Neural progenitor cell (in vitro differentiated cells): ENCODE results near the gene HRC. TPM values are rescaled to one million over a fixed set of nuclear protein-coding genes. Genes with fewer than 3 reads are reported as not detected.

Source experiments
- DNase-seq: peaks from one replicate; pipeline ENCODE4 v3.0.0-alpha.2; 2016; ENCODE audit warnings: low spot score
- H2AFZ ChIP-seq: fragments of 200-600 bp; sonication (generic); replicated peaks from 2 replicates; pipeline ENCODE4 v1.6.1; 2016; ENCODE audit warnings: antibody characterized with exemption
- H3F3A ChIP-seq: fragments of 200-600 bp; sonication (generic); 2 replicates; pipeline ENCODE4 v1.6.1; 2016; ENCODE audit warnings: antibody characterized with exemption, low read depth
- H3K27ac ChIP-seq: fragments of 200-600 bp; sonication (generic); 2 replicates; pipeline ENCODE4 v1.5.1; 2016; ENCODE audit warnings: mild to moderate bottlenecking
- H3K27me3 ChIP-seq: fragments of 200-600 bp; sonication (generic); 2 replicates; pipeline ENCODE4 v1.6.1; 2016; ENCODE audit warnings: mild to moderate bottlenecking, moderate library complexity
- H3K36me3 ChIP-seq: fragments of 200-600 bp; sonication (generic); 2 replicates; pipeline ENCODE4 v1.5.1; 2016
- H3K4me1 ChIP-seq: fragments of 200-600 bp; sonication (generic); 2 replicates; pipeline ENCODE4 v1.6.1; 2016; ENCODE audit warnings: mixed run types
- H3K4me2 ChIP-seq: fragments of 200-600 bp; sonication (generic); 2 replicates; pipeline ENCODE4 v1.6.1; 2016
- H3K4me3 ChIP-seq: fragments of 200-600 bp; sonication (generic); 2 replicates; pipeline ENCODE4 v1.5.1; 2016
- H3K79me2 ChIP-seq: fragments of 200-600 bp; sonication (generic); 2 replicates; pipeline ENCODE4 v1.6.1; 2016; ENCODE audit warnings: low read depth
- H3K9ac ChIP-seq: fragments of 200-600 bp; sonication (generic); 2 replicates; pipeline ENCODE4 v1.6.1; 2016
- H3K9me3 ChIP-seq: fragments of 200-600 bp; sonication (generic); 2 replicates; pipeline ENCODE4 v1.5.1; 2016; ENCODE audit warnings: low read depth
- H4K20me1 ChIP-seq: fragments of 200-600 bp; sonication (generic); 2 replicates; pipeline ENCODE4 v1.6.1; 2016; ENCODE audit warnings: low read depth
- H3K27ac Mint-ChIP-seq: 3 replicates; pipeline ENCODE4 v1.8.0; 2021; ENCODE audit warnings: mixed read lengths
- H3K27me3 Mint-ChIP-seq: 2 replicates; pipeline ENCODE4 v1.8.0; 2022; ENCODE audit warnings: low read depth, mild to moderate bottlenecking, inconsistent platforms, moderate library complexity, mixed read lengths; ENCODE audit not compliant: insufficient read depth
- H3K36me3 Mint-ChIP-seq: 3 replicates; pipeline ENCODE4 v1.8.0; 2021; ENCODE audit warnings: mixed read lengths
- H3K4me1 Mint-ChIP-seq: 3 replicates; pipeline ENCODE4 v1.8.0; 2021; ENCODE audit warnings: mixed read lengths
- H3K4me3 Mint-ChIP-seq: 3 replicates; pipeline ENCODE4 v1.8.0; 2021; ENCODE audit warnings: mild to moderate bottlenecking, moderate library complexity, mixed read lengths
- H3K9me3 Mint-ChIP-seq: 3 replicates; pipeline ENCODE4 v1.8.0; 2020; ENCODE audit warnings: mixed read lengths
- EZH2 ChIP-seq: fragments of 200-600 bp; sonication (generic); IDR thresholded peaks from 2 replicates; pipeline ENCODE4 v1.6.1; 2017; ENCODE audit warnings: antibody characterized with exemption, mild to moderate bottlenecking, moderate library complexity
- EZH2phosphoT487 ChIP-seq: fragments of 200-600 bp; sonication (generic); IDR thresholded peaks from 2 replicates; pipeline ENCODE4 v1.6.1; 2017; ENCODE audit warnings: antibody characterized with exemption
- total RNA-seq: library from RNA; depleted of rRNA; stranded (reverse); fragments of >200 nt; gene quantifications from 2 replicates; pipeline ENCODE4 v1.2.3, GENCODE V29; 2015; ENCODE audit warnings: low replicate concordance
- TF ChIP-seq, protein P1 (sequence below): fragments of 200-600 bp; sonication (generic); IDR thresholded peaks from 2 replicates; pipeline ENCODE4 v1.5.1; 2017; ENCODE audit warnings: antibody characterized with exemption, mild to moderate bottlenecking

HRC gene
- total RNA-seq, 1 donor from 2014 or later: not detected

DNA sequence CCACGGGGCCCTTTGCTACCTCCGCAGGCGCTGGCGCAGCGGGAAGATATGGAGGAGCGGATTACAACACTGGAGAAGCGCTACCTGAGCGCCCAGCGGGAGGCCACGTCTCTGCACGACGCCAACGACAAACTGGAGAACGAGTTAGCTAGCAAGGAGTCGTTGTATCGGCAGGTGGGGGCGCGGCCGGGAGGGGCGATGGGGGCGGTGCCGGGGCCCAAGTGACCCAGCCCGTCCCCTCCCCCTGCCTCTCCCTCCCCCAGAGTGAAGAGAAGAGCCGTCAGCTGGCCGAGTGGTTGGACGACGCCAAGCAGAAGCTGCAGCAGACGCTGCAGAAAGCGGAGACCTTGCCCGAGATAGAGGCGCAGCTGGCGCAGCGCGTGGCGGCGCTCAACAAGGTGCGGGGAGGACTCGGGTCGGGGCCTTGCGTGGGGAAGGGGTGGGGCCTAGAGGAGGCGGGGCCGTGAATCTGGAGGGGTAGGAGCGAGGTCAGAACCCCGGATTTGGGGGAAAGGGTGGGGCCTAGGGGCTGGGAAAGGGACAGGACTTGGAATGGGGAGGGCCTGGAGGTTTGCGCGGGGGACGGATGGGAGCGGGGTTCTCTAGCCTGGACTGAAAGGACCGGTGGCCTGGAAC lies 22.1 kb downstream of the HRC start:
- H3K27ac Mint-ChIP-seq: no peak overlapping the region
- Histone ChIP-seq H3K27me3 (no peaks in the 10 kb centered on the region), H3K9me3 (no peaks in the 10 kb centered on the region), H2AFZ (no peak overlapping the region), H4K20me1 (no peaks in the 10 kb centered on the region), H3K4me1 (no peaks in the 10 kb centered on the region), H3K36me3 (no peaks in the 10 kb centered on the region), H3F3A (peaks cover 28% of the 10 kb centered on the region), H3K79me2 (no peaks in the 10 kb centered on the region), H3K27ac (no peak overlapping the region), H3K4me2 (peak overlapping the region; percentile 63), H3K4me3 (peak overlapping the region; percentile 26), H3K9ac (no peak overlapping the region)
- peaks cover 16% of the 10 kb centered on the region for H3K27me3 Mint-ChIP-seq
- H3K36me3 Mint-ChIP-seq: peaks cover 23% of the 10 kb centered on the region
- no peak overlapping the region for H3K4me3 Mint-ChIP-seq
- peaks cover 1% of the 10 kb centered on the region for H3K9me3 Mint-ChIP-seq
- TF ChIP-seq, protein P1, sequence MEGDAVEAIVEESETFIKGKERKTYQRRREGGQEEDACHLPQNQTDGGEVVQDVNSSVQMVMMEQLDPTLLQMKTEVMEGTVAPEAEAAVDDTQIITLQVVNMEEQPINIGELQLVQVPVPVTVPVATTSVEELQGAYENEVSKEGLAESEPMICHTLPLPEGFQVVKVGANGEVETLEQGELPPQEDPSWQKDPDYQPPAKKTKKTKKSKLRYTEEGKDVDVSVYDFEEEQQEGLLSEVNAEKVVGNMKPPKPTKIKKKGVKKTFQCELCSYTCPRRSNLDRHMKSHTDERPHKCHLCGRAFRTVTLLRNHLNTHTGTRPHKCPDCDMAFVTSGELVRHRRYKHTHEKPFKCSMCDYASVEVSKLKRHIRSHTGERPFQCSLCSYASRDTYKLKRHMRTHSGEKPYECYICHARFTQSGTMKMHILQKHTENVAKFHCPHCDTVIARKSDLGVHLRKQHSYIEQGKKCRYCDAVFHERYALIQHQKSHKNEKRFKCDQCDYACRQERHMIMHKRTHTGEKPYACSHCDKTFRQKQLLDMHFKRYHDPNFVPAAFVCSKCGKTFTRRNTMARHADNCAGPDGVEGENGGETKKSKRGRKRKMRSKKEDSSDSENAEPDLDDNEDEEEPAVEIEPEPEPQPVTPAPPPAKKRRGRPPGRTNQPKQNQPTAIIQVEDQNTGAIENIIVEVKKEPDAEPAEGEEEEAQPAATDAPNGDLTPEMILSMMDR: no peak
- TF ChIP-seq EZH2 (no peak), EZH2phosphoT487 (no peak)
- peaks cover 14% of the 10 kb centered on the region for H3K4me1 Mint-ChIP-seq
- DNase-seq: peak; percentile 43

- Histone ChIP-seq H3K79me2 (no peaks in the 10 kb centered on the region), H2AFZ (no peak overlapping the region), H3K36me3 (no peaks in the 10 kb centered on the region), H3K27ac (no peak overlapping the region), H3F3A (peaks cover 33% of the 10 kb centered on the region), H3K9ac (no peak overlapping the region), H3K4me2 (no peak overlapping the region), H3K9me3 (no peaks in the 10 kb centered on the region), H3K4me3 (no peak overlapping the region), H4K20me1 (no peaks in the 10 kb centered on the region), H3K4me1 (no peaks in the 10 kb centered on the region), H3K27me3 (no peaks in the 10 kb centered on the region)
- H3K9me3 Mint-ChIP-seq: peaks cover 2% of the 10 kb centered on the region
- H3K4me1 Mint-ChIP-seq: peaks cover 15% of the 10 kb centered on the region
- no peak for DNase-seq
- peak overlapping the region; percentile 54 for H3K4me3 Mint-ChIP-seq
- H3K27ac Mint-ChIP-seq: no peak overlapping the region
- peaks cover 9% of the 10 kb centered on the region for H3K36me3 Mint-ChIP-seq
- TF ChIP-seq EZH2: no peak
- no peak for TF ChIP-seq EZH2phosphoT487
- TF ChIP-seq, protein P1: no peak
- peaks cover 7% of the 10 kb centered on the region for H3K27me3 Mint-ChIP-seq
Measured at GRCh38 chr19:49130325-49130724, 24.9 kb downstream of the HRC start.

- Histone ChIP-seq H3K4me1 (no peaks in the 10 kb centered on the region), H3K27ac (no peak overlapping the region), H3K9ac (no peak overlapping the region), H3K79me2 (no peaks in the 10 kb centered on the region), H2AFZ (no peak overlapping the region), H3K36me3 (no peaks in the 10 kb centered on the region), H3K4me3 (peak overlapping the region; percentile 39), H4K20me1 (no peaks in the 10 kb centered on the region), H3K27me3 (no peaks in the 10 kb centered on the region), H3K9me3 (no peaks in the 10 kb centered on the region), H3K4me2 (peak overlapping the region; percentile 32), H3F3A (peaks cover 31% of the 10 kb centered on the region)
- Mint-ChIP-seq H3K36me3 (peaks cover 7% of the 10 kb centered on the region), H3K27ac (no peak overlapping the region), H3K4me1 (peaks cover 18% of the 10 kb centered on the region), H3K9me3 (peaks cover 2% of the 10 kb centered on the region), H3K4me3 (peak overlapping the region; percentile 89), H3K27me3 (peaks cover 10% of the 10 kb centered on the region)
- DNase-seq: peak; percentile 68
- TF ChIP-seq EZH2phosphoT487: no peak
- no peak for TF ChIP-seq EZH2
- TF ChIP-seq, protein P1: no peak
Measured at GRCh38 chr19:49129238-49129583, 26.0 kb downstream of the HRC start.
